ENCODE data around the gene LCP2.
A peak's percentile ranks its signal among the peaks of the same experiment; 100 is the strongest.

Gene LCP2

DNA sequence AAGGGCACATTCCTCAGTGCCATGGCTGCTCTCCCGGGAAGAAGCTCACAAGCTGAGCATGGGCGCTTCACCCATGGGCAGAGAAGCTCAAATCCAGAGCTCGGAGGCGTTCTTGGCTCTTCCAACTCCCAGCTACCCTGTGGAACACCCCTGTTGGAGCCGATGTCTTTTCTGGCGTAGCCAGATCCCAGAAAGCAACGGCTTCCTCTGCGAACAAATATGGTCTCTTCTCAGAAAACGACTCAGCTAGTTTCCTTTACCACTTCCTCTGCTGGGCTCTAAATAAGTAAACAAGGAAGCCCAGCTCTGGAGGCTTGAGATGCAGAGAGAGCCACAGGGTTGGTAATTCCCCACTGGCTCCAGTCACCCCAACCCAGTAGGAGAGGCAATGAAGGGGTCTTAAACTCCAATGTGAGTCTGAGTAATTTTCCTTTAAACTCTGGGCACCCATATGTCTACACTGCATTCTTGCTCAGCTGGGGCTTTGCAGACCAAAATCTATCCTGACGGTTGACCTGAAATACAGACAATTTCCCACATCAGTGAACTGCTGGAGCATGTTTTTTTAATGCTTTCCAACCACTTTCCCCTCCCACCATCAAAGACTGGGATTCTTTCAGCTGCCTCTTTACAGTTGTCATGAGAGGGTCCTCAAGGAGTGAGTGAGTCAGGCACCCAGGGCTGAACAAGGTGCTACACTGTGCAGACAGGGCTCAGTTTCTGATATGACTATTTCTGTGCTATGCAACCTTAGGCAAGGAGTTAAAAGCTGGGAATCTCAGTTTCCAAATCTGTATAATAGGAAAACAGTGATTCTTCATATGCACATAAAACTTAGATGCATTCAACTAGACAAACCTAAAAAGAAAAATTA is at the start of gene LCP2:
Gene LCP2 (minus strand): TSS at position 189 of the 874 bp plus-strand sequence. CDS start 166 bp downstream, at position 23.
- peak within 1 kb of the TSS; percentile 100 for H3K4me3 Mint-ChIP-seq
- peak; percentile 57 for DNase-seq (ENCODE audit: low spot score)
- no peaks in the 10 kb centered on the region for H3K9me3 Mint-ChIP-seq
- H3K36me3 Mint-ChIP-seq (ENCODE audit: low read depth) = peaks cover 48% of the 10 kb centered on the region
- H3K4me1 Mint-ChIP-seq (ENCODE audit: low read depth) = peaks cover 57% of the 10 kb centered on the region
- peak within 1 kb of the TSS; percentile 89 for H3K27ac Mint-ChIP-seq
- no peaks in the 10 kb centered on the region for H3K27me3 Mint-ChIP-seq (ENCODE audit: low read depth)

GRCh38 chr5:170347022-170347567 is 49.5 kb upstream of the LCP2 start:
- no peak overlapping the region for H3K4me3 Mint-ChIP-seq
- H3K27ac Mint-ChIP-seq = no peak overlapping the region
- H3K9me3 Mint-ChIP-seq = no peaks in the 10 kb centered on the region
- no peaks in the 10 kb centered on the region for H3K36me3 Mint-ChIP-seq (ENCODE audit: low read depth)
- DNase-seq (ENCODE audit: low spot score) = no peak
- H3K27me3 Mint-ChIP-seq (ENCODE audit: low read depth) = peaks cover 50% of the 10 kb centered on the region
- H3K4me1 Mint-ChIP-seq (ENCODE audit: low read depth) = peaks cover 3% of the 10 kb centered on the region

DNA sequence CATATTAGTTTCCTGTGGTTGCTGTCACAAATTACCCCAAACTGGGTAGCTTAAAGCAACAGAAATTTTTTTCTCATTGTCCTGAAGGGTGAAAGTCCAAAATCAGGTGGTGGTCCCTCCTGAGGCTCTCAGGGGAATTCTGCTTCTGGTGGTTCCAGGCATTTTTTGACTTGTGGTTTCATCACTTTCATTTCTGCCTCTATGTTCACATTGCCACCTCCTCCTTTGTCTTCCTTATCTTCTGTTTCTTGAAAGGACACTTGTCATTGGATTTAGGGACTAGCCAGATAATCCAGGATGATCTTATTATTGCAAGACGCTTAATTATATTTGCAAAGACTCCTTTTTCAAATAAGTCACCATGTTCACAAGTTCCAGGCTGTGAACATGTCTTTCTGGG is 48.4 kb upstream of the LCP2 start:
- no peak for DNase-seq (ENCODE audit: low spot score)
- H3K27ac Mint-ChIP-seq = no peak overlapping the region
- no peak overlapping the region for H3K4me3 Mint-ChIP-seq
- no peaks in the 10 kb centered on the region for H3K9me3 Mint-ChIP-seq
- peaks cover 41% of the 10 kb centered on the region for H3K27me3 Mint-ChIP-seq (ENCODE audit: low read depth)
- H3K4me1 Mint-ChIP-seq (ENCODE audit: low read depth) = peaks cover 3% of the 10 kb centered on the region
- no peaks in the 10 kb centered on the region for H3K36me3 Mint-ChIP-seq (ENCODE audit: low read depth)

GRCh38 chr5:170343177-170343576 is 45.6 kb upstream of the LCP2 start:
- no peak for DNase-seq (ENCODE audit: low spot score)
- Mint-ChIP-seq H3K9me3 (no peaks in the 10 kb centered on the region), H3K27ac (no peak overlapping the region), H3K4me3 (no peak overlapping the region), H3K4me1 (ENCODE audit: low read depth) (peaks cover 11% of the 10 kb centered on the region), H3K27me3 (ENCODE audit: low read depth) (peaks cover 19% of the 10 kb centered on the region), H3K36me3 (ENCODE audit: low read depth) (no peaks in the 10 kb centered on the region)

- H3K4me3 Mint-ChIP-seq = no peak overlapping the region
- H3K36me3 Mint-ChIP-seq (ENCODE audit: low read depth) = no peaks in the 10 kb centered on the region
- H3K27me3 Mint-ChIP-seq (ENCODE audit: low read depth) = peaks cover 12% of the 10 kb centered on the region
- no peak for DNase-seq (ENCODE audit: low spot score)
- no peaks in the 10 kb centered on the region for H3K9me3 Mint-ChIP-seq
- H3K4me1 Mint-ChIP-seq (ENCODE audit: low read depth) = peaks cover 17% of the 10 kb centered on the region
- H3K27ac Mint-ChIP-seq = no peak overlapping the region
Observed at GRCh38 chr5:170342153-170342725, 44.7 kb upstream of the LCP2 start.

DNA sequence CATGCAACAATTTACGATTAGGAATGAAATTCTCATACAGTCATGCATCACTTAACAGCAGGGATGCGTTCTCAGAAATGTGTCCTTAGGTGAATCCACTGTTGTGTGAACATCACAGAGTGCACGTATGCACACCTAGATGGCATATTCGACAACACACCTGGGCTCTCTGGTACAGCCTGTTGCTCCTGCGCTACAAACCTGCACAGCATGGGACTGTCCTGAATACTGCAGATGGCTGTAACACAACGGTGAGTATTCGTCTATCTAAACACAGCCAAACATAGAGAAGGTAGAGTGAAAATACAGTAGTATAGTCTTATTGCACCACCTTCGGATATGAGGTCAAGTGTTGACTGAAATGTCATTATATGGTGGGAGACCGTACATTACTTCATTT is 44.0 kb upstream of the LCP2 start:
- no peak for DNase-seq (ENCODE audit: low spot score)
- Mint-ChIP-seq H3K27me3 (ENCODE audit: low read depth) (peaks cover 7% of the 10 kb centered on the region), H3K36me3 (ENCODE audit: low read depth) (no peaks in the 10 kb centered on the region), H3K9me3 (no peaks in the 10 kb centered on the region), H3K4me1 (ENCODE audit: low read depth) (peaks cover 23% of the 10 kb centered on the region), H3K27ac (no peak overlapping the region), H3K4me3 (no peak overlapping the region)

DNA sequence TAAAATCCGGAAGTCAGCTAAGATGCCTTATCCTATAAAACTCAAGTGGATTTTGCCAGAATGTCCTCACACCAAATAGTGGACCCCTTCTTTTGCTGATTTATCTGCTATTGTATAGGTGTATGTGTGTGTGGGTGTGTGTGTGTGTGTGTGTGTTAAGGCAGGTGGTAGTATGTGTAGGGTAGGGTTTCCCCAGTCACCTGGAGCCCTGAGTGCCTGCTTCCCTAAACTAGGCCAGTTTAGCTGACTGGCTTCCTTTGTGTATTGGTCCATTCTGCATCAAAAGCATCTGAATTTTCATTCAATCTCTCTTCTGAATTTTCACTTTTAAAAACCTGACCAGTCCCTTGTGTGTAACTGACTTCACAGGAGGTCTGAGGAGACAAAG is 42.2 kb upstream of the LCP2 start:
- Mint-ChIP-seq H3K27me3 (ENCODE audit: low read depth) (peaks cover 3% of the 10 kb centered on the region), H3K4me3 (no peak overlapping the region), H3K36me3 (ENCODE audit: low read depth) (no peaks in the 10 kb centered on the region), H3K27ac (no peak overlapping the region), H3K4me1 (ENCODE audit: low read depth) (peaks cover 35% of the 10 kb centered on the region), H3K9me3 (no peaks in the 10 kb centered on the region)
- DNase-seq (ENCODE audit: low spot score) = no peak

- Mint-ChIP-seq H3K4me3 (no peak overlapping the region), H3K4me1 (ENCODE audit: low read depth) (peaks cover 35% of the 10 kb centered on the region), H3K27ac (no peak overlapping the region), H3K9me3 (no peaks in the 10 kb centered on the region), H3K27me3 (ENCODE audit: low read depth) (peaks cover 3% of the 10 kb centered on the region), H3K36me3 (ENCODE audit: low read depth) (no peaks in the 10 kb centered on the region)
- DNase-seq (ENCODE audit: low spot score) = peak; percentile 52
Observed at GRCh38 chr5:170338933-170339779, 41.6 kb upstream of the LCP2 start.

- peaks cover 35% of the 10 kb centered on the region for H3K4me1 Mint-ChIP-seq (ENCODE audit: low read depth)
- no peak overlapping the region for H3K27ac Mint-ChIP-seq
- no peak overlapping the region for H3K4me3 Mint-ChIP-seq
- no peaks in the 10 kb centered on the region for H3K36me3 Mint-ChIP-seq (ENCODE audit: low read depth)
- no peaks in the 10 kb centered on the region for H3K9me3 Mint-ChIP-seq
- DNase-seq (ENCODE audit: low spot score) = no peak
- H3K27me3 Mint-ChIP-seq (ENCODE audit: low read depth) = no peaks in the 10 kb centered on the region
Observed at GRCh38 chr5:170338291-170338690, 40.7 kb upstream of the LCP2 start.

- no peaks in the 10 kb centered on the region for H3K27me3 Mint-ChIP-seq (ENCODE audit: low read depth)
- no peaks in the 10 kb centered on the region for H3K9me3 Mint-ChIP-seq
- peaks cover 35% of the 10 kb centered on the region for H3K4me1 Mint-ChIP-seq (ENCODE audit: low read depth)
- H3K27ac Mint-ChIP-seq = no peak overlapping the region
- H3K4me3 Mint-ChIP-seq = no peak overlapping the region
- no peaks in the 10 kb centered on the region for H3K36me3 Mint-ChIP-seq (ENCODE audit: low read depth)
- no peak for DNase-seq (ENCODE audit: low spot score)
Observed at GRCh38 chr5:170337045-170337733, 39.6 kb upstream of the LCP2 start.

- H3K4me3 Mint-ChIP-seq = peak overlapping the region; percentile 55
- no peaks in the 10 kb centered on the region for H3K36me3 Mint-ChIP-seq (ENCODE audit: low read depth)
- peaks cover 35% of the 10 kb centered on the region for H3K4me1 Mint-ChIP-seq (ENCODE audit: low read depth)
- no peak for DNase-seq (ENCODE audit: low spot score)
- H3K27me3 Mint-ChIP-seq (ENCODE audit: low read depth) = no peaks in the 10 kb centered on the region
- peak overlapping the region; percentile 77 for H3K27ac Mint-ChIP-seq
- no peaks in the 10 kb centered on the region for H3K9me3 Mint-ChIP-seq
Observed at GRCh38 chr5:170336065-170336464, 38.5 kb upstream of the LCP2 start.

- Mint-ChIP-seq H3K36me3 (ENCODE audit: low read depth) (no peaks in the 10 kb centered on the region), H3K27ac (peak overlapping the region; percentile 88), H3K4me3 (no peak overlapping the region), H3K9me3 (no peaks in the 10 kb centered on the region), H3K4me1 (ENCODE audit: low read depth) (peaks cover 35% of the 10 kb centered on the region), H3K27me3 (ENCODE audit: low read depth) (no peaks in the 10 kb centered on the region)
- DNase-seq (ENCODE audit: low spot score) = no peak
Observed at GRCh38 chr5:170334626-170335025, 37.0 kb upstream of the LCP2 start.

- Mint-ChIP-seq H3K9me3 (no peaks in the 10 kb centered on the region), H3K27me3 (ENCODE audit: low read depth) (no peaks in the 10 kb centered on the region), H3K4me1 (ENCODE audit: low read depth) (peaks cover 25% of the 10 kb centered on the region), H3K4me3 (no peak overlapping the region), H3K27ac (no peak overlapping the region), H3K36me3 (ENCODE audit: low read depth) (no peaks in the 10 kb centered on the region)
- peak; percentile 78 for DNase-seq (ENCODE audit: low spot score)
Observed at GRCh38 chr5:170333161-170333910, 35.8 kb upstream of the LCP2 start.

Measured in T-helper 2 cell treated with Interferon-gamma antibody and Interleukin-4, amounts not matched to agents 5 μg/mL and 100 μg/mL, for 36 hours (primary cell).